Transverse colon (tissue), 4 donors: Measurements from ENCODE around the gene NUDT6.

ENCODE experiments used
- EP300 ChIP-seq: sonication (generic); formaldehyde crosslinking; IDR thresholded peaks from one replicate; pipeline ENCODE4 v1.6.1; 2017; ENCODE audit warnings: antibody characterized with exemption, low read depth
- POLR2A ChIP-seq: fragments of 450-650 bp; IDR thresholded peaks from one replicate; pipeline ENCODE4 v1.6.1; 2016; ENCODE audit warnings: antibody characterized with exemption, mild to moderate bottlenecking, moderate library complexity
- POLR2AphosphoS5 ChIP-seq, 3 donors: sonication (generic); formaldehyde crosslinking; IDR thresholded peaks; one replicate each; pipeline ENCODE4 v1.6.1; 2016; ENCODE audit warnings: antibody characterized with exemption in 3 of 3
- TF ChIP-seq, protein P1 (sequence below), 5 experiments: fragments of 200-600 bp in 3 of 5; fragments of 450-650 bp in 2 of 5; sonication (generic) in 3 of 5; IDR thresholded peaks; 1 replicate in 2 of 5; 2 replicates in 3 of 5; pipeline ENCODE4 v1.5.1; 2016 to 2017; ENCODE audit warnings: antibody characterized with exemption in 5 of 5, inconsistent platforms in 3 of 5, mild to moderate bottlenecking in 2 of 5, moderate library complexity in 1 of 5

- TF ChIP-seq, protein P1, sequence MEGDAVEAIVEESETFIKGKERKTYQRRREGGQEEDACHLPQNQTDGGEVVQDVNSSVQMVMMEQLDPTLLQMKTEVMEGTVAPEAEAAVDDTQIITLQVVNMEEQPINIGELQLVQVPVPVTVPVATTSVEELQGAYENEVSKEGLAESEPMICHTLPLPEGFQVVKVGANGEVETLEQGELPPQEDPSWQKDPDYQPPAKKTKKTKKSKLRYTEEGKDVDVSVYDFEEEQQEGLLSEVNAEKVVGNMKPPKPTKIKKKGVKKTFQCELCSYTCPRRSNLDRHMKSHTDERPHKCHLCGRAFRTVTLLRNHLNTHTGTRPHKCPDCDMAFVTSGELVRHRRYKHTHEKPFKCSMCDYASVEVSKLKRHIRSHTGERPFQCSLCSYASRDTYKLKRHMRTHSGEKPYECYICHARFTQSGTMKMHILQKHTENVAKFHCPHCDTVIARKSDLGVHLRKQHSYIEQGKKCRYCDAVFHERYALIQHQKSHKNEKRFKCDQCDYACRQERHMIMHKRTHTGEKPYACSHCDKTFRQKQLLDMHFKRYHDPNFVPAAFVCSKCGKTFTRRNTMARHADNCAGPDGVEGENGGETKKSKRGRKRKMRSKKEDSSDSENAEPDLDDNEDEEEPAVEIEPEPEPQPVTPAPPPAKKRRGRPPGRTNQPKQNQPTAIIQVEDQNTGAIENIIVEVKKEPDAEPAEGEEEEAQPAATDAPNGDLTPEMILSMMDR (IDR thresholded peaks at IDR 0.05): no peak
- TF ChIP-seq POLR2A (no peak), EP300 (no peak), POLR2AphosphoS5 (IDR thresholded peaks at IDR 0.05) (no peak)
Observed at GRCh38 chr4:122968227-122968812, 45.9 kb upstream of the NUDT6 start.
